Motor neuron (in vitro differentiated cells): ENCODE measurements around the gene BDNF. TPM values are rescaled to one million over a fixed set of nuclear protein-coding genes. Genes with fewer than 3 reads are reported as not detected.

ENCODE experiments used
- ATAC-seq, 8 experiments: fragments of 200-7000 bp; cut with Tn5 transposase; replicated peaks in 6 of 8; 2 replicates each; pipeline ENCODE4 v1.8.0; 2021; ENCODE audit warnings: mild to moderate bottlenecking in 8 of 8, moderate library complexity in 8 of 8
- H3K27ac ChIP-seq, 2 donors: fragments of 250-450 bp; sonication (Bioruptor Pico); 2 replicates each; pipeline ENCODE4 v1.9.0; 2021; ENCODE audit warnings: antibody characterized with exemption in 2 of 2, mild to moderate bottlenecking in 2 of 2, moderate library complexity in 1 of 2
- H3K4me1 ChIP-seq, 2 donors: fragments of 250-450 bp; sonication (Bioruptor Pico); replicated peaks in 1 of 2; 2 replicates each; pipeline ENCODE4 v1.6.1; 2021; ENCODE audit warnings: antibody characterized with exemption in 2 of 2, mild to moderate bottlenecking in 2 of 2, moderate library complexity in 1 of 2
- H3K4me3 ChIP-seq, 5 donors: fragments of 250-450 bp; sonication (Bioruptor Pico); 2 replicates each; pipeline ENCODE4 v1.9.0; 2021; ENCODE audit warnings: antibody characterized with exemption in 5 of 5, mild to moderate bottlenecking in 5 of 5, moderate library complexity in 4 of 5
- WGBS, 10 experiments: fragments of 450-650 bp; shearing (Covaris generic); methylation state at CpG; one replicate each; pipeline ENCODE4 v1.0.0; 2022; 5-methylcytosine and 5-hydroxymethylcytosine counted together
- in situ Hi-C, 9 experiments: fragments of 400-800 bp; cut with MboI; loops; one replicate each; pipeline ENCODE4 v1.15.0; 2021; ENCODE audit warnings: low sequenced_read_pairs in 9 of 9, low pct_unique_long_range_greater_than_20kb in 2 of 9; ENCODE audit not compliant: unreplicated experiment in 9 of 9
- total RNA-seq, 8 experiments: library from RNA; unstranded; fragments of 300-600 nt; gene quantifications; 2 replicates each; pipeline versions ENCODE4 v1.2.3 to v1.2.4, GENCODE V29; 2022

The BDNF gene
- total RNA-seq, 8 experiments from 2014 or later: 0.67 to 7.4 (median 2.1) TPM

DNA sequence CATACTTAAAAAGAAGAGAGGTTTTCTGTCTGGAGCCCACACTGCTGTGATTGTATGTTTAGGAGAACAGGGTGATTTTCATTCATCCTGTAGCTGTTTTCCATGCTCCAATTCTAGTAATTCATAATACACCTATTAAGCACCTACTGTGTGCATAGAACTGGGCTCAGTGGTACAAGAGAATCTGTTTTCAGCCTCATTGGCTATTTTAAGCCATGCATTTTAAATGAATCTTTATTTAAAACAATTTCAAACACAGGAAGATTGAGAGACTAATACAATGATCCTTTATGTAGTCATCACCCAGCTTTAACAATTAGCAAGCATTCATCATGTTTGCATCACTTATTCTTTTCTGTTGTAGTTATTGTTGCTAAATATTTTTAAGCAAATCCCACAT, 86.2 kb downstream of the BDNF start:
- ATAC-seq: peak in 1 of 8 experiments; percentile 42
- Histone ChIP-seq H3K4me1 (no peaks in the 10 kb centered on the region), H3K4me3 (no peak overlapping the region), H3K27ac (no peak overlapping the region)
- in situ Hi-C loops: no loop called here

DNA sequence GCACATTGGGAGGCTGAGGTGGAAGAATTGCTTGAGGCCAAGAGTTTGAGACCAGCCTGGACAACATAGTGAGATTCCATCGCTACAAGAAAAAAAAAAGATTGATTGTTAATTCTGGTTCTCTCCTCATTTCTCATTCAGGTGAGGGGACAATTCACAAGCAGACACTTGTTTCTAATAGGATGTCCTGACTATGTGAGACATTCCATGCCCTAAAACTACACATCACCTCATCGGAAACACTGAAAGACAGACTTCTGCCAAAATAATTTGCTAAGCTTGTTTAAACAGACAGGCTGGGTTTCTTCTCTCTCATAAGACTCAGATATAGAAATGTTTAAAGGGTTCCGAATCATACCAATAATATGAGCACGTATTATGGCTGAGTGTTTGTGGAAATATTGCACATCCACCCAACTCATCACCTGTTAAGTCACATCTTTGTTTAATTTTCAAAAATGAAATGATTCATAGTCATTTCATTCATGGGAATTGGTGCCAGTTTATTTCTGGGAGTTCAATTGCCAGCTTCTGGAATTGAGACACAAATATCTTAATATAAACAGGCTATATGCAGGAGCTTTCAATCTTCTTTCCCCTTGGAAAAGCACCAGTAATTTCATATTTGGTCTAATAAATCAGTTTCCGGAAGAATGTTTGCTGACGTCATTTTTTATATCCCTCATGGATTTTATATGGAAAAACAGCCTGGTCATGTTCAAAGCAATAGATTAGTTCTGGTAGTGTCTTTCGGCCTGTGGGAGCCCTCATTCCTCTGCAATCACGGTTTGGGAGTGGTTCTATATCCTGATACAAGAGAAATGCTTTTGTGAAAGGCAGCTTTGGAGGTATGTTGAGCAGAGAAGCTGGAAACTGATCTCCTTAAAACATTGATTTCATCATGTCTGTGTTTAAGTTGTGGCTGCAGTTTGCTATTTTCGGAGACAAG, 87.0 kb downstream of the BDNF start:
- H3K4me3 ChIP-seq: no peak overlapping the region
- ATAC-seq: no peak

DNA sequence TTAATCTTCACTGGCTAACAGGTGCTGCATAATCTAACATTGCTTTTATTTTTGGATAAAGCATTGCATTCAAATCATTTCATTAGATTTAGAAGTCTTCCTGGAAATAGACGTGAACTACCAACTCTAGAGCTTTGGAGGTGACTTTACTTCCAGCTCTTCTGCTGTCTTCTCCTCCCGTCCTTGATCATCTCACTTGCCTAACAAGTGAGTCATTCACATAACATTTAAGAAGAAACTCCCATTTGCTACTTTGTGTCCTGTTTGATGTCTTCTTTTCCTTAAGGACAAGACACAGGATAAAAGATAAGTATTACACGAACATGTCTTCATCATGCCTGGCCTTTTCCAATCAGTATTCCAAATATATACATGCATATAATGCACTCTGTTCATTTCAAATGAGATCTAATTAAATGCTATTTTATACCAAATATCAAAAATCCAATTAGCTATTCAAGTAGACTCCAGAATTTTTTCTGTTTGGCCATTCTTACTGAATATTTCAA, 88.3 kb downstream of the BDNF start:
- 27 to 100% (median 74%) methylated on average over 1 to 3 of the region's 3 CpGs for WGBS, 10 experiments
- Histone ChIP-seq H3K4me1 (no peaks in the 10 kb centered on the region), H3K27ac (no peak overlapping the region), H3K4me3 (no peak overlapping the region)
- ATAC-seq: peak in 2 of 8 experiments; percentile 81 to 85
- in situ Hi-C loops: no loop called here

More for the DNA sequence above, 87.0 kb downstream of the BDNF start:
- Histone ChIP-seq H3K27ac (no peak overlapping the region), H3K4me1 (no peaks in the 10 kb centered on the region)
- 42 to 97% (median 87%) methylated on average over 3 to 9 of the region's 9 CpGs for WGBS, 10 experiments
- in situ Hi-C loops: no loop called here

DNA sequence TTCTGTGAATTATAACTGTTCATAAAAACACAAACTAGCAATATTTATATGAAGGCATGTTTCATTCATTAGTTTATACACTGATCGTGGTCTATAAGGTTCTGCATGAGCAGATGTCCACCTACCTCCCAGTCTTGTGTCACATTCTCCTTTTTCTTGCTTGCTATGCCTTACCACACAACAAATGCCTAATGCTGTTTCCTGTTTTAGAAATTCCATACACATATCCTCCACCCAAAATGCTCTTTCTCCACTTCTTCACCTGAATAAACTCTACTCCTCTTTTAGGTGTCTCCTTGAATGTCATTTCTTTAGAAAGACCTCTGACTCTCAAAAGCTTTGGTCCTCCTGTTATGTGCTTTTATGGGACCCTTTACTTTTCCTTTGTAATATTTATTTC, 88.9 kb downstream of the BDNF start:
- no peak overlapping the region for H3K4me3 ChIP-seq
- H3K4me1 ChIP-seq: no peaks in the 10 kb centered on the region
- H3K27ac ChIP-seq: no peak overlapping the region
- in situ Hi-C loops: no loop called here
- 0 to 100% (median 95%) methylated on average over 1 of the region's 1 CpG; no CpG with 5 or more reads in 2 of the 10 experiments for WGBS, 10 experiments
- peak in 1 of 8 experiments; percentile 14 for ATAC-seq

DNA sequence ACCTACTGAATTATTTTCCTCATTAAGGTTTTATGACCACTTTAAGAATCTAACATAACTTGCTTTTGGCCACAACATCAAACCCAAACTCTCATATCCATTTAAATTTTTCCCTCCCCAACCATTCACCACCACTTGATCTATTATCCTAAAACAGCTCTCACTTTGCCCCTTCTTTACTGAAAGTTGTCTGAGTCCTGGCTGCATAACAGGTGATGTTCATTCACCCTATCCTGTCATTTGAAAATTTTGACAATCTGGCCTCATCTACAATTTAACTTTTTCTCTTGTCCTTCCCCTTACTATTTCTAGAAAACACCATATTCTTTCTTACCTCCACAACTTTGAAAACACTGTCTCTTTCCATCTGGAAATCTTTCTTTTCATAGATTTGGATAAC, 89.3 kb downstream of the BDNF start:
- H3K27ac ChIP-seq: no peak overlapping the region
- in situ Hi-C loops: no loop called here
- no peaks in the 10 kb centered on the region for H3K4me1 ChIP-seq
- H3K4me3 ChIP-seq: no peak overlapping the region
- ATAC-seq: no peak

DNA sequence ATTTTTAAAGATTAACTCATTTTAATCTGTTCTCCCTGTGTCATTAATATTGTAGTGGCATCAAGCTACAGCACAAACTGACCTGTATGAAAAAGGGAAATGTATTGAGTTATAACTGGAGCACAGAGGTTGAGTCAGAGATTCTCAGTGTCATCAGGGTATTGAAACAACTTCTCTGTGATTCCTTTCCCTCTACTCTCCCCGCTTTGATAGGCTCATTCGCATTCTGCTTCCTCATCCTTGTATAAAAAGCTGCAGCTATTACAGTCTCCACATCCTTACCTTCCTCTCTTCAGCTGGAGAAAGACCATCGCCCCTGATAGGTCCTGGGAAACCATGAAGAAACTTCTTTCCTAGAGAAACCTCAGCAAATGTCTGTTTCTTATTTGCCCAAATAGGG, 90.0 kb downstream of the BDNF start:
- H3K4me1 ChIP-seq: no peaks in the 10 kb centered on the region
- peak in 3 of 8 experiments; percentile 22 to 65 (median 26) for ATAC-seq
- H3K27ac ChIP-seq: no peak overlapping the region
- in situ Hi-C loops: no loop called here
- H3K4me3 ChIP-seq: no peak overlapping the region
- WGBS, 10 experiments: 76 to 100% (median 89%) methylated on average over 1 to 3 of the region's 3 CpGs

DNA sequence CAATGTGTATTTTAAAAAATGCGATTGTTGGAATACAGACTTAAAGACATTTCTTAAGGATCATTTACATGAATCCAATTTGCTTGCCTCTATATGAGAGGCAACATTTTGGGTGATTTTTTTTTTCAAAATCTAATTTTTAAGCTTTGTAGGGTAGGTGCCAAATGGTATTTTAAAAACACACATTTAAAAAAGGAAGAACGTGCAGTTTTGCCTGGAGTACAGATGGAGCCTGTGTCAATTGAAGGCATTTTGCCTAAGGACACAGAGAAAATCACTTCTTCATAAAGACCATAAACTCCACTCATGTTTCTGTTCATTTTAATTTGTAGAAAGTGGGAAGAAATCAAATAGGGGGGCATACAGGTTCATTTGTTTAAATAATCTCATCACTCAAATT, 91.3 kb downstream of the BDNF start:
- 14 to 96% (median 77%) methylated on average over 1 to 2 of the region's 2 CpGs for WGBS, 10 experiments

DNA sequence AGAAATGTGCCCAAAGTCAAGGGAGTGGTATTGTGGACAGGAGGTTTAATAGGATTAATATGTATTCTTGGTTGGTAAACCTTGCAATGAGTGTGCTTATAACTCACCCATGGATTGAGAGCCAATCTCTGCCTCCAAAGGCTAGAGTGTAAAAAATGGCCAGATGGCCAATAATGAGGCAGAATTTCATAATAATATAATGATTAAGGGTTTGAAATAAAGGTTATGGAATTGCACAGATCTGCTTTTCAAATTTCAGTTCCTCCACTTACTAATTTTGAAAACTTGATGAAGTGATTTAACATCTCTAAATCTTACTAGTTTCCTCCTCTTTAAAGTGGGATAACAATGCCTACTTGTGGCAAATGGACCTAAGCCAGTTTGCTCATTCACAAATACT, 94.8 kb downstream of the BDNF start:
- in situ Hi-C loops: no loop called here
- peaks cover 0 to 4% of the 10 kb centered on the region in 2 donors for H3K4me1 ChIP-seq
- H3K4me3 ChIP-seq: no peak overlapping the region
- H3K27ac ChIP-seq: no peak overlapping the region
- no peak for ATAC-seq

More for the DNA sequence above, 91.3 kb downstream of the BDNF start:
- Histone ChIP-seq H3K27ac (no peak overlapping the region), H3K4me1 (no peaks in the 10 kb centered on the region), H3K4me3 (no peak overlapping the region)
- in situ Hi-C loops: no loop called here
- ATAC-seq: no peak

Other genes with a start within 250 kb of the BDNF start
- gene LGR4, start 227.7 kb downstream of the BDNF start, total RNA-seq: 10 to 100 TPM; 22.3 to 79.2 (median 36.7) TPM
- gene LIN7C, start 193.7 kb downstream of the BDNF start, total RNA-seq: 10 to 100 TPM; 51.7 to 70.9 (median 61.3) TPM